ENCODE data around the gene MRPL37. TPM values are rescaled to one million over a fixed set of nuclear protein-coding genes. Genes with fewer than 3 reads are reported as not detected.
"Not testable (repeated sequence)": the region's sequence is repeated elsewhere in the genome, so short reads cannot be mapped to it uniquely, and the experiment has no call there.

Gene MRPL37
- polyA plus RNA-seq, 1 of the 3 experiments (the other 2 are of a cell fraction), result 11.3 TPM

DNA sequence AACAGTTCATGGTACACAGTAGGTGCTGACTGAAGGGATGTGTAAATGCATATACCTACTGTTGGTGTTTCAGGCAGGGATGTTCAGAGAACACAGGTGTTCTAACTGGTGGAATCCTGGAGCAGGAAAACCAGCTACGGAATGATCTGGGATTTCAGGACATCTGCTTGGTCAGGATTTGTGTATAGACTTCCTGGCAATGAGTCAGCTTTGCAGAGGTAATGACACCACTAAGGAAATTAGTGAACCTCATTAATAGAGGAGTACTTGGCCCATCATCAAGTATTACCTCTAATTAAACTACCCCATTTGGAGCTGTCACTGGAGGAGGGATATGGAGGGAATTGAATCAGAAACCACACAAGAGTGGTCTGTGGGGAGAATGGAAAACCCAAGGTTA, 7.3 kb downstream of the MRPL37 start:
- H3K4me1 ChIP-seq (ENCODE audit: control insufficient read depth in 1 of 2, insufficient read depth in 2 of 2, low read depth in 1 of 2, low read length in 1 of 2), result no peaks in the 10 kb centered on the region
- H3K27ac ChIP-seq (ENCODE audit: low read depth in 2 of 2, low read length in 1 of 2), result no peak overlapping the region
- no peaks in the 10 kb centered on the region for H3K9me3 ChIP-seq
- WGBS (ENCODE audit: low lambda C conversion rate), result 100% methylated on average over 1 of the region's 1 CpG
- no peaks in the 10 kb centered on the region for H4K20me1 ChIP-seq (ENCODE audit: insufficient read depth)
- H3F3A ChIP-seq (replicated peaks; ENCODE audit: insufficient read depth), result no peaks in the 10 kb centered on the region
- peaks cover 44 to 61% of the 10 kb centered on the region in 2 experiments for H3K36me3 ChIP-seq (replicated peaks in 1 of 2; ENCODE audit: control insufficient read depth in 1 of 2, insufficient read depth in 2 of 2, low read length in 1 of 2)
- TF ChIP-seq FOSL2 (IDR thresholded peaks at IDR 0.05; ENCODE audit: borderline replicate concordance, low read depth), result no peak
- TF ChIP-seq MEF2A (IDR thresholded peaks at IDR 0.05; ENCODE audit: borderline replicate concordance, low read depth), result no peak
- no peak for TF ChIP-seq RAD21 (IDR thresholded peaks at IDR 0.05; ENCODE audit: low read length)
- no peak for TF ChIP-seq CHD2 (IDR thresholded peaks at IDR 0.05; ENCODE audit: low read length, partially characterized antibody)
- ChIA-PET POLR2A (no interaction called here), CTCF (no interaction called here)
- H3K4me2 ChIP-seq, result no peak overlapping the region
- no peak overlapping the region for H3K9ac ChIP-seq
- H3K27me3 ChIP-seq (ENCODE audit: insufficient read depth), result no peaks in the 10 kb centered on the region
- no peak for DNase-seq
- H3K79me2 ChIP-seq (ENCODE audit: insufficient read depth), result peaks cover 20% of the 10 kb centered on the region
- H3K4me3 ChIP-seq (ENCODE audit: low read depth in 2 of 2, low read length in 1 of 2), result no peak overlapping the region
- no peak overlapping the region for H2AFZ ChIP-seq (ENCODE audit: low read depth)
- H3K9me2 ChIP-seq, result no peaks in the 10 kb centered on the region

DNA sequence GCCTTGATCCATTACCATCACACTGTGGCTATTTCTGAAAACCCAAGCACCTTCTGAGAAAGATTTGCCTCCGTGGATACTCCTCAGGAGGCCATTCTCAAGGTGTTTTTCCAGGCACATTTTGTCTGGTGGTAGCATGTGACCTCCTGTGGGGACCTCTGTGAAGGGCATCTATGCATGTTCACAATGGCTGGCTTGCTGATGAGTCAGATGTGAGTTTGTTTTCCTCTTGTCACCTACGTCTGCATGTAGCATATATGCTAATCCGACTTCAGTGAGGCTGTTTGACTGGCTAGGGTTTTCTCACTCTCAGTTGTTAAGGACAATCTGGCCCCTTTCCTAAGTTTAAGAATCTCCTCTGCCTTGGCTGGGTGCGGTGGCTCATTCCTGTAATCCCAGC, 7.9 kb downstream of the MRPL37 start:
- 82% methylated on average over 3 of the region's 4 CpGs for WGBS (ENCODE audit: low lambda C conversion rate)
- H3F3A ChIP-seq (replicated peaks; ENCODE audit: insufficient read depth); H3K27me3 ChIP-seq (ENCODE audit: insufficient read depth); H3K9me3 ChIP-seq; H3K9ac ChIP-seq; H3K4me1 ChIP-seq (ENCODE audit: control insufficient read depth in 1 of 2, insufficient read depth in 2 of 2, low read depth in 1 of 2, low read length in 1 of 2); POLR2A ChIA-PET; H3K4me2 ChIP-seq; CTCF ChIA-PET; H2AFZ ChIP-seq (ENCODE audit: low read depth); H3K4me3 ChIP-seq (ENCODE audit: low read depth in 2 of 2, low read length in 1 of 2); H3K9me2 ChIP-seq; H3K27ac ChIP-seq (ENCODE audit: low read depth in 2 of 2, low read length in 1 of 2); DNase-seq; H4K20me1 ChIP-seq (ENCODE audit: insufficient read depth): not testable (repeated sequence)
- Histone ChIP-seq H3K79me2 (ENCODE audit: insufficient read depth) (peaks cover 13% of the 10 kb centered on the region), H3K36me3 (replicated peaks in 1 of 2; ENCODE audit: control insufficient read depth in 1 of 2, insufficient read depth in 2 of 2, low read length in 1 of 2) (peaks cover 48 to 67% of the 10 kb centered on the region in 2 experiments)

- no peaks in the 10 kb centered on the region for H3K79me2 ChIP-seq (ENCODE audit: insufficient read depth)
- 71% methylated on average over 1 of the region's 1 CpG for WGBS (ENCODE audit: low lambda C conversion rate)
- ChIA-PET CTCF (interaction anchor here (1.0 kb wide), 1 partner anchor 10 kb away, joined by 3 read pairs; no protein-coding TSS in a partner anchor), POLR2A (no interaction called here)
- peaks cover 44 to 86% of the 10 kb centered on the region in 2 experiments for H3K36me3 ChIP-seq (replicated peaks in 1 of 2; ENCODE audit: control insufficient read depth in 1 of 2, insufficient read depth in 2 of 2, low read length in 1 of 2)
- H3K27me3 ChIP-seq (ENCODE audit: insufficient read depth), result no peaks in the 10 kb centered on the region
- no peaks in the 10 kb centered on the region for H3K4me1 ChIP-seq (ENCODE audit: control insufficient read depth in 1 of 2, insufficient read depth in 2 of 2, low read depth in 1 of 2, low read length in 1 of 2)
- no peak overlapping the region for H3K4me3 ChIP-seq (ENCODE audit: low read depth in 2 of 2, low read length in 1 of 2)
- no peaks in the 10 kb centered on the region for H4K20me1 ChIP-seq (ENCODE audit: insufficient read depth)
- DNase-seq, result no peak
- no peaks in the 10 kb centered on the region for H3K9me3 ChIP-seq
- H3F3A ChIP-seq (replicated peaks; ENCODE audit: insufficient read depth), result no peaks in the 10 kb centered on the region
- H3K27ac ChIP-seq (ENCODE audit: low read depth in 2 of 2, low read length in 1 of 2), result no peak overlapping the region
- TF ChIP-seq RFX5 (IDR thresholded peaks at IDR 0.05; ENCODE audit: low read length), result no peak
- no peak for TF ChIP-seq RAD21 (IDR thresholded peaks at IDR 0.05; ENCODE audit: low read length)
- TF ChIP-seq, protein P1, sequence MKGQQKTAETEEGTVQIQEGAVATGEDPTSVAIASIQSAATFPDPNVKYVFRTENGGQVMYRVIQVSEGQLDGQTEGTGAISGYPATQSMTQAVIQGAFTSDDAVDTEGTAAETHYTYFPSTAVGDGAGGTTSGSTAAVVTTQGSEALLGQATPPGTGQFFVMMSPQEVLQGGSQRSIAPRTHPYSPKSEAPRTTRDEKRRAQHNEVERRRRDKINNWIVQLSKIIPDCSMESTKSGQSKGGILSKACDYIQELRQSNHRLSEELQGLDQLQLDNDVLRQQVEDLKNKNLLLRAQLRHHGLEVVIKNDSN (IDR thresholded peaks at IDR 0.05; ENCODE audit: borderline replicate concordance, low read depth), result no peak
- no peak overlapping the region for H3K4me2 ChIP-seq
- H3K9me2 ChIP-seq, result no peaks in the 10 kb centered on the region
- H3K9ac ChIP-seq, result no peak overlapping the region
- no peak overlapping the region for H2AFZ ChIP-seq (ENCODE audit: low read depth)
Observed at GRCh38 chr1:54212872-54213271, 12.9 kb downstream of the MRPL37 start.

Measured in SK-N-SH (cell line).